Trophoblast cell (in vitro differentiated cells and primary cell): ENCODE data around the gene MARCHF9.

Experiments used
- DNase-seq, 2 donors: peaks; one replicate each; pipeline ENCODE4 v3.0.0-alpha.2; 2016
- H2AFZ ChIP-seq: 2 replicates; pipeline ENCODE4 v1.6.1; 2013; ENCODE audit warnings: low read length, moderate library complexity, mild to moderate bottlenecking; ENCODE audit not compliant: insufficient read depth, poor library complexity
- H2AK5ac ChIP-seq: 2 replicates; pipeline ENCODE4 v1.6.1; 2013; ENCODE audit warnings: mild to moderate bottlenecking, low read length
- H2BK120ac ChIP-seq: 2 replicates; pipeline ENCODE4 v1.6.1; 2013; ENCODE audit warnings: low read length, mild to moderate bottlenecking, moderate library complexity; ENCODE audit not compliant: insufficient read depth, poor library complexity
- H2BK12ac ChIP-seq: 2 replicates; pipeline ENCODE4 v1.6.1; 2013; ENCODE audit warnings: mild to moderate bottlenecking, low read length, moderate library complexity
- H2BK5ac ChIP-seq: 2 replicates; pipeline ENCODE4 v1.6.1; 2013; ENCODE audit warnings: low read length, low read depth, moderate library complexity, mild to moderate bottlenecking; ENCODE audit not compliant: poor library complexity
- H3K14ac ChIP-seq: 2 replicates; pipeline ENCODE4 v1.6.1; 2013; ENCODE audit warnings: mild to moderate bottlenecking, low read length
- H3K18ac ChIP-seq: 2 replicates; pipeline ENCODE4 v1.6.1; 2013; ENCODE audit warnings: mild to moderate bottlenecking, low read length
- H3K23ac ChIP-seq: 2 replicates; pipeline ENCODE4 v1.6.1; 2013; ENCODE audit warnings: low read length
- H3K27ac ChIP-seq: 2 replicates; pipeline ENCODE4 v1.5.1; 2013; ENCODE audit warnings: low read depth, mild to moderate bottlenecking, inconsistent platforms, low read length, moderate library complexity
- H3K27me3 ChIP-seq: 2 replicates; pipeline ENCODE4 v1.6.1; 2013; ENCODE audit warnings: inconsistent platforms, mild to moderate bottlenecking, low read length, moderate library complexity; ENCODE audit not compliant: insufficient read depth
- H3K36me3 ChIP-seq, 2 experiments: 1 replicate in 1 of 2; 2 replicates in 1 of 2; pipeline ENCODE4 v1.6.1; 2013; ENCODE audit warnings: low read length in 2 of 2, mild to moderate bottlenecking in 2 of 2, moderate library complexity in 1 of 2; ENCODE audit not compliant: insufficient read depth in 2 of 2, control insufficient read depth in 1 of 2
- H3K4ac ChIP-seq: 2 replicates; pipeline ENCODE4 v1.6.1; 2013; ENCODE audit warnings: low read depth, mild to moderate bottlenecking, low read length, moderate library complexity
- H3K4me1 ChIP-seq, 2 experiments: 1 replicate in 1 of 2; 2 replicates in 1 of 2; pipeline ENCODE4 v1.6.1; 2013; ENCODE audit warnings: low read length in 2 of 2, mild to moderate bottlenecking in 2 of 2, moderate library complexity in 1 of 2; ENCODE audit not compliant: insufficient read depth in 2 of 2, control insufficient read depth in 1 of 2
- H3K4me2 ChIP-seq: 2 replicates; pipeline ENCODE4 v1.6.1; 2013; ENCODE audit warnings: inconsistent platforms, mild to moderate bottlenecking, low read length, moderate library complexity
- H3K4me3 ChIP-seq: 2 replicates; pipeline ENCODE4 v1.5.1; 2013; ENCODE audit warnings: mild to moderate bottlenecking, low read depth, low read length, inconsistent platforms
- H3K79me1 ChIP-seq: one replicate; pipeline ENCODE4 v1.6.1; 2013; ENCODE audit warnings: low read length
- H3K79me2 ChIP-seq: 2 replicates; pipeline ENCODE4 v1.6.1; 2013; ENCODE audit warnings: low read length, mild to moderate bottlenecking; ENCODE audit not compliant: control insufficient read depth, insufficient read depth, poor library complexity
- H3K9ac ChIP-seq: 2 replicates; pipeline ENCODE4 v1.6.1; 2013; ENCODE audit warnings: mild to moderate bottlenecking, low read length
- H3K9me3 ChIP-seq: 2 replicates; pipeline ENCODE4 v1.6.1; 2013; ENCODE audit warnings: low read depth, mild to moderate bottlenecking, control low read depth, inconsistent platforms, low read length; ENCODE audit not compliant: insufficient read depth
- H4K12ac ChIP-seq: 2 replicates; pipeline ENCODE4 v1.6.1; 2013; ENCODE audit warnings: low read depth, mild to moderate bottlenecking, low read length, moderate library complexity
- H4K8ac ChIP-seq: 2 replicates; pipeline ENCODE4 v1.6.1; 2013; ENCODE audit warnings: low read depth, mild to moderate bottlenecking, low read length, moderate library complexity
- H4K91ac ChIP-seq: one replicate; pipeline ENCODE4 v1.6.1; 2013; ENCODE audit warnings: low read depth, mild to moderate bottlenecking, low read length, moderate library complexity
- WGBS: extraction: QIAGEN DNeasy Blood & Tissue Kit; methylation state at CpG from one replicate; pipeline ENCODE4 v1.1.7; 2013; ENCODE audit warnings: missing lambda C conversion rate; ENCODE audit not compliant: insufficient read length, insufficient coverage; ENCODE audit errors: extremely low coverage; 5-methylcytosine and 5-hydroxymethylcytosine counted together

MARCHF9 gene

DNA sequence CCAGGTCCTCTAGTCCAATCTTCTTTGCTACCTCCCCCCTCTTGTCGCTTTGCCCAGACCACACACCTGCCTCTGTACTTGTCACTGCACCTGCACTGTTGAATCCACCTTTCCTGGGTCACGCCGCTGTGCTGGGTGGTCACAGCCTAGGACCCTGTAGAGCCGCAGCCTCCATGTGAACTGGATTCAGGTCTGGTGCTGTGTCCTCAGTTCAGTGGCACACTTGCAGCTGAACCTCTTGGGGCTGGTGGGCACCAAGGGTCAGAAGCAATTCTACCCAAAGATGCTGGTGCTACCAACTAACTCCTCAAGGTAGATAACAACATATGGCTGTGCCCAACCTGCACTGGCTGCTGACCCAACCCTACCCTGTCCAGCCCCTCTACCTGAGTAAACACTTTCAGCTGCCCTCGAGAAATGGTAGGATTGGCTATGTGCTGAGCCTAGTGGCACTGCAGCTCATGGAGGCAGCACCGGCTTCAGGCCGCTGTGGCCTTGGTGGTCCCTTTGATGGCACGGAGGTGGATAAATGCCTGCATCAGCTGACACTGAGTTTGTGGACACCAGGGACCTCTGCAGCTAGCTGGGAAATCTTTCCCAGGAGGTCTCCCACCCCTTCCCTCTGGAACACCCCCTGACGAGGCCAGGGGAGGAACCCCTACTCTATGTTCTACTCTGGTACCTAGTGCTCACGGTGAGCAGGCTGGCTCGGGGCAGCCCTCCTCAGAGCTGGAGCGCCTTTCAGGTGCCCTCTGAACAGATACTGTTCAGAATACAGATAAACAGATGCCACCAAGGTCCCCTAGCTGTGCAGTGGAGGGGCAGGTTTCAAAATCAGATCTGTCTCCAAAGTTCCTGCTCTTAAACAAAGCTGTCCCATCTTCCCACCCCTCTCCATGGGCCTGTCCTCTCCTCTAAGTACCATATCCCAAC lies 30.6 kb upstream of the MARCHF9 start:
- H3K79me1 ChIP-seq: no peaks in the 10 kb centered on the region
- no peak for DNase-seq
- H3K27ac ChIP-seq: no peak overlapping the region
- no peak overlapping the region for H3K23ac ChIP-seq
- H2BK5ac ChIP-seq: no peak overlapping the region
- H4K12ac ChIP-seq: no peak overlapping the region
- H3K4ac ChIP-seq: no peak overlapping the region
- H3K18ac ChIP-seq: no peak overlapping the region
- H4K91ac ChIP-seq: no peak overlapping the region
- no peak overlapping the region for H2AFZ ChIP-seq
- H3K36me3 ChIP-seq: peaks cover 17 to 24% of the 10 kb centered on the region in 2 experiments
- peaks cover 23% of the 10 kb centered on the region for H3K27me3 ChIP-seq
- H2BK12ac ChIP-seq: no peak overlapping the region
- H3K9me3 ChIP-seq: peaks cover 17% of the 10 kb centered on the region
- no peaks in the 10 kb centered on the region for H3K79me2 ChIP-seq
- peaks cover 7 to 12% of the 10 kb centered on the region in 2 experiments for H3K4me1 ChIP-seq
- no peak overlapping the region for H3K14ac ChIP-seq
- H3K9ac ChIP-seq: no peak overlapping the region
- no peak overlapping the region for H2BK120ac ChIP-seq
- no CpG with 5 or more reads among the region's 12 CpGs for WGBS
- H3K4me3 ChIP-seq: peak overlapping the region; percentile 28
- no peak overlapping the region for H4K8ac ChIP-seq
- H2AK5ac ChIP-seq: no peak overlapping the region
- H3K4me2 ChIP-seq: no peak overlapping the region

GRCh38 chr12:57724936-57725740 lies 29.8 kb upstream of the MARCHF9 start:
- H2BK120ac ChIP-seq: no peak overlapping the region
- no peak overlapping the region for H4K91ac ChIP-seq
- H3K14ac ChIP-seq: no peak overlapping the region
- H4K12ac ChIP-seq: no peak overlapping the region
- no peak overlapping the region for H3K4me2 ChIP-seq
- H2AK5ac ChIP-seq: no peak overlapping the region
- H3K23ac ChIP-seq: no peak overlapping the region
- DNase-seq: no peak
- WGBS: no CpG with 5 or more reads among the region's 11 CpGs
- no peak overlapping the region for H2BK5ac ChIP-seq
- H3K79me1 ChIP-seq: no peaks in the 10 kb centered on the region
- peaks cover 13 to 17% of the 10 kb centered on the region in 2 experiments for H3K36me3 ChIP-seq
- no peak overlapping the region for H3K4ac ChIP-seq
- H3K27me3 ChIP-seq: peaks cover 26% of the 10 kb centered on the region
- H4K8ac ChIP-seq: no peak overlapping the region
- no peak overlapping the region for H2BK12ac ChIP-seq
- no peak overlapping the region for H3K4me3 ChIP-seq
- no peak overlapping the region for H3K9ac ChIP-seq
- H2AFZ ChIP-seq: no peak overlapping the region
- H3K79me2 ChIP-seq: no peaks in the 10 kb centered on the region
- H3K9me3 ChIP-seq: peaks cover 19% of the 10 kb centered on the region
- H3K27ac ChIP-seq: no peak overlapping the region
- no peak overlapping the region for H3K18ac ChIP-seq
- H3K4me1 ChIP-seq: peaks cover 7 to 12% of the 10 kb centered on the region in 2 experiments

- Histone ChIP-seq H3K23ac (no peak overlapping the region), H4K8ac (no peak overlapping the region), H3K14ac (no peak overlapping the region), H3K9me3 (peaks cover 19% of the 10 kb centered on the region), H3K79me2 (no peaks in the 10 kb centered on the region), H3K18ac (no peak overlapping the region), H3K36me3 (peaks cover 6 to 10% of the 10 kb centered on the region in 2 experiments), H3K79me1 (no peaks in the 10 kb centered on the region), H3K4me2 (peak overlapping the region; percentile 60), H3K4me3 (no peak overlapping the region), H4K91ac (no peak overlapping the region), H2AK5ac (no peak overlapping the region), H2BK120ac (no peak overlapping the region), H2BK5ac (no peak overlapping the region), H2AFZ (no peak overlapping the region), H3K9ac (no peak overlapping the region), H4K12ac (no peak overlapping the region), H3K4ac (no peak overlapping the region), H3K27ac (no peak overlapping the region), H3K4me1 (peaks cover 7 to 12% of the 10 kb centered on the region in 2 experiments), H3K27me3 (peaks cover 26% of the 10 kb centered on the region), H2BK12ac (no peak overlapping the region)
- no CpG with 5 or more reads among the region's 10 CpGs for WGBS
- no peak for DNase-seq
Observed at GRCh38 chr12:57725851-57726150, 29.1 kb upstream of the MARCHF9 start.

GRCh38 chr12:57726151-57726883 lies 28.6 kb upstream of the MARCHF9 start:
- H3K9me3 ChIP-seq: peaks cover 19% of the 10 kb centered on the region
- H2AK5ac ChIP-seq: no peak overlapping the region
- H3K4me2 ChIP-seq: peak overlapping the region; percentile 60
- no peak overlapping the region for H3K4ac ChIP-seq
- H2BK5ac ChIP-seq: no peak overlapping the region
- no peaks in the 10 kb centered on the region for H3K79me2 ChIP-seq
- peak in 1 of 2 donors; percentile 48 for DNase-seq
- H3K79me1 ChIP-seq: no peaks in the 10 kb centered on the region
- no CpG with 5 or more reads among the region's 79 CpGs for WGBS
- peaks cover 7 to 12% of the 10 kb centered on the region in 2 experiments for H3K4me1 ChIP-seq
- H3K9ac ChIP-seq: no peak overlapping the region
- no peak overlapping the region for H3K18ac ChIP-seq
- peaks cover 3 to 5% of the 10 kb centered on the region in 2 experiments for H3K36me3 ChIP-seq
- H3K23ac ChIP-seq: no peak overlapping the region
- H3K27ac ChIP-seq: no peak overlapping the region
- H2BK12ac ChIP-seq: no peak overlapping the region
- no peak overlapping the region for H2AFZ ChIP-seq
- no peak overlapping the region for H4K12ac ChIP-seq
- H2BK120ac ChIP-seq: no peak overlapping the region
- H3K4me3 ChIP-seq: peak overlapping the region; percentile 55
- peaks cover 26% of the 10 kb centered on the region for H3K27me3 ChIP-seq
- no peak overlapping the region for H4K8ac ChIP-seq
- no peak overlapping the region for H3K14ac ChIP-seq
- no peak overlapping the region for H4K91ac ChIP-seq
